HG03095 (cell line): ENCODE measurements around the gene ARL16.
"Not testable (repeated sequence)": the region's sequence is repeated elsewhere in the genome, so short reads cannot be mapped to it uniquely, and the experiment has no call there.

Experiments
- ATAC-seq: cut with Tn5 transposase; IDR thresholded peaks from one replicate; pipeline ENCODE4 v1.9.1; 2021; ENCODE audit warnings: moderate library complexity; ENCODE audit not compliant: unreplicated experiment

Gene ARL16

DNA sequence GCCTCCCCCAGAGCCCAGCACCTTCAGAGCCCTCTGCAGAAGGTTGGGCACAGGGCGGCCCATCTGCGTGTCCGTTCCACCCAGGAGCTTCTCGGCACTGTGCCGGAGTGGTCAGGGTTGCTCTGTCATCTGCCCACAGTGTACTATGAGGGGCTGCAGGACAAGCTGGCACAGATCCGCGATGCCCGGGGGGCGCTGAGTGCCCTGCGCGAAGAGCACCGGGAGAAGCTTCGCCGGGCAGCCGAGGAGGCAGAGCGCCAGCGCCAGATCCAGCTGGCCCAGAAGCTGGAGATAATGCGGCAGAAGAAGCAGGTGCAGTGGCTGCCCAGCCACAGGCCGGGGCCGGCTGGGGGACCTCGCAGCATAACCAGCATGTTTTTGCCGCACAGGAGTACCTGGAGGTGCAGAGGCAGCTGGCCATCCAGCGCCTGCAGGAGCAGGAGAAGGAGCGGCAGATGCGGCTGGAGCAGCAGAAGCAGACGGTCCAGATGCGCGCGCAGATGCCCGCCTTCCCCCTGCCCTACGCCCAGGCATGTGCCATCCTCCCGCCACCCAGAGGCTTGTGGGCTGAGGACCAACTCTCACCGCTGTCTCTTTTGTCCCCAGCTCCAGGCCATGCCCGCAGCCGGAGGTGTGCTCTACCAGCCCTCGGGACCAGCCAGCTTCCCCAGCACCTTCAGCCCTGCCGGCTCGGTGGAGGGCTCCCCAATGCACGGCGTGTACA lies 12.8 kb upstream of the ARL16 start:
- no peak for ATAC-seq

DNA sequence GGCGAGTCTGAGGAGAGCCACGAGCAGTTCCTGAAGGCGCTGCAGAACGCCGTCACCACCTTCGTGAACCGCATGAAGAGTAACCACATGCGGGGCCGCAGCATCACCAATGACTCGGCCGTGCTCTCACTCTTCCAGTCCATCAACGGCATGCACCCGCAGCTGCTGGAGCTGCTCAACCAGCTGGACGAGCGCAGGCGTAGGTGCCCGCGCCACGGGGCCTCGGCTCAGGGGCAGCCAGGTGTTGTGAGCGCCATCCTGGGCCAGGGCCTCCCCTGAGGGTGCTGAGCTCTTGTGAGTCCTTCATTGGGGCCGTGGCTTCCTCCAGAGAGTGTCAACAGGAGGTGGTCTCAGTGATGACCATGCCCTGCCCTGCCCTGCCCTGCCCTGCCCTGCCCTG lies 12.2 kb upstream of the ARL16 start:
- no peak for ATAC-seq

DNA sequence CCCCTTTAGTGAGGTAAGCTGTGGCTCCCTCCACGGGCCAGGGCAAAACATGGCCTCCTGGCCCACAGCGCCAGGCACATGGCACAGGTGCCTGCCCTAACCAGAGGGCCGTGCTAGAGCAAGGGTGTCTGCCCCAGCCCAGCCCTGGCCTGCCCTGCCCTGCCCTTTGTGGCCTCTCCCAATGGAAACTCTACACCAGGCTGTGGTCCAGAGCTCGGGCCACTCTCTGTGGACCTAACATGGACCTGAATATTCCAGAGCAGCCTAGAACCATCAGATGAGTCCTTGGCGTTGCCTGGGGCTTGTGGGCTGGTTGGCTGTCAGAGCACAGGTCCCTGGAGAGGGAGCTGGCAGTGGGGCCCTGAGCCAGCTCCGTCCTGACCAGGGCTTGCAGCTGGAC lies 11.6 kb upstream of the ARL16 start:
- no peak for ATAC-seq

DNA sequence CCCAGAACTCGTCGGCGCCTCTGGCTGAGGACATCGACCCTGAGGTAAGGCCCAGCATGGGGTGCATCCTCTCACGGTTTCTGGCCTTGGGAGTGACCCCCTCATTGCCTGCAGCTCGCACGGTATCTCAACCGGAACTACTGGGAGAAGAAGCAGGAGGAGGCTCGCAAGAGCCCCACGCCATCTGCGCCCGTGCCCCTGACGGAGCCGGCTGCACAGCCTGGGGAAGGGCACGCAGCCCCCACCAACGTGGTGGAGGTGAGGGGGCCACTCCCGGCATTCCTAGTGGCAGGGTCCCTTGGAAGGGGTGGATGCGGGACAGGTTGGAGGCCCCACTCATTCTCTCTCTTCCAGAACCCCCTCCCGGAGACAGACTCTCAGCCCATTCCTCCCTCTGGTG lies 11.2 kb upstream of the ARL16 start:
- no peak for ATAC-seq

DNA sequence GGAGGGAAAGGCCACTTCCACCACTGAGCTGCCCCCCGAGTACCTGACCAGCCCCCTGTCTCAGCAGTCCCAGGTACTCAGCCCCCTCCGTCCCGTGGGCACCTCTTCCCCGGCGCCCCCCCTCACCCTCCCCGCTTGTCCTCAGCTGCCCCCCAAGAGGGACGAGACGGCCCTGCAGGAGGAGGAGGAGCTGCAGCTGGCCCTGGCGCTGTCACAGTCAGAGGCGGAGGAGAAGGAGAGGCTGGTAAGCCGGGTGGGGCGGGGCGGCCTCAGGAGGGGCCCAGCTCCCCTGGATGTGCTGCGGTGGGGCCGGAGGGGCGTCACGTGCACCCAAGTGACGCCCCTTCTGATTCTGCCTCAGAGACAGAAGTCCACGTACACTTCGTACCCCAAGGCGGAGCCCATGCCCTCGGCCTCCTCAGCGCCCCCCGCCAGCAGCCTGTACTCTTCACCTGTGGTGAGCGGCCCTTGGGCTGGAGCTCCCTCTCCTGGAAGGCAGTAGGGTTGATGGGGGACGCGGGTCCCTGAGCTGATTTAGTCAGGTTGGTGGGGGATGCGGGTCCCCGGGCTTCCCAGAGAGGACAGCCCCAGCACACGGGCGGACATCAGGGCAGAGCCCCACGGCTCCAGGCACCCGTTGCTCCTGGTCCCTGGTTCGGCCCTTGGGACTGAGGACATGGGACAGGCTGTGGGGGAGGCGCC lies 10.1 kb upstream of the ARL16 start:
- ATAC-seq = no peak

DNA sequence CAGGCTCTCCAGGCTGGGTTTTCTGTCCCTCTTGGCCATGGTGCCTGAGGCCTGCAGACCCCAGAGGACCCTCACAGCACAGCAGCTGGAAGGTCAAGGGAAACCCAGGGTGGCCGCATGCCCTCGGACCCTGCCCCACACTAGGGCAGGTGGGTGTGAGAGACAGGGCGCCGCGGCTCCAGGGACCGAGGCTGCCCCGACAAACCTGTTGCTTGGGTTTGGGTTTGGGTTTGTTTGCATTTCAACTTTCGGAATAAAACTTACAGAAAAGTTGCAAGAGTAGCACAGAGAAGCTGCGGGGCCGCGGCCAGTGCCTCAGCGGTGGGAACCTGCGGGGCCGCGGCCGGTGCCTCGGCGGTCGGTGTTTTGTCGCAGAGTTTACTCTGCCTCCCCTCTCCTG lies 8.0 kb upstream of the ARL16 start:
- ATAC-seq = no peak

DNA sequence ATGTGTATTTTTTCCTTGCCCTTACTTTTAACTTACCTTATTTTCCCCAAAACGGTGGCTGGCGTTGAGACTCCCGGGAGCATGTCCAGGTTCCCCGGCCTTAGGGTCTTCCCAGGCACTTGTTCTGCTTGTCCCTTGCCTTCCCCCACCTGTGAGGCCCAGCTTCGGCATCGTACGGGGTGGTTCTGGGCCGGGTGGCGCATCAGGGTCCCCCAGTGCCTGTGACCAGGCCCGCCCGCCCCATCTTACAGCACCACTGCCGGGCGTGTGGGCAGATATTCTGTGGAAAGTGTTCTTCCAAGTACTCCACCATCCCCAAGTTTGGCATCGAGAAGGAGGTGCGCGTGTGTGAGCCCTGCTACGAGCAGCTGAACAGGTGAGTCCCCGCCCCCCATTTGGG lies 7.6 kb upstream of the ARL16 start:
- no peak for ATAC-seq

DNA sequence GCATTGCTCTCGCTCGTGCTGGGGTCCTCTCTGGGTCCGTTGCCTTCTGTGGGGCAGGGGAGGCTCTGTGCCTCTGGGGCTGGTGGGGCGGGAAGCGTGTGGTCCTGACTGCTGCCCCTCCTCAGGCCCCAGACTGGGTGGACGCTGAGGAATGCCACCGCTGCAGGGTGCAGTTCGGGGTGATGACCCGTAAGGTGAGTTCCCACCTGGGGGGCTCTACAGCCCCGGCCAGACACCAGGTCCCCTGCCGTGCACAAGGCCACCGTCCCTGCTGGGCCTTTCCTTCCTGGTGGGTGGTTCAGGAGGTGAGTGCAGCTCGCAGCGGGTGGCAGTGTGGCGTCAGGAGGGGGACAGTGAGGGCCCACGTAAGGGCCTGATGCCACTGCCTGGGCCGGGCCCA lies 7.0 kb upstream of the ARL16 start:
- ATAC-seq = no peak

DNA sequence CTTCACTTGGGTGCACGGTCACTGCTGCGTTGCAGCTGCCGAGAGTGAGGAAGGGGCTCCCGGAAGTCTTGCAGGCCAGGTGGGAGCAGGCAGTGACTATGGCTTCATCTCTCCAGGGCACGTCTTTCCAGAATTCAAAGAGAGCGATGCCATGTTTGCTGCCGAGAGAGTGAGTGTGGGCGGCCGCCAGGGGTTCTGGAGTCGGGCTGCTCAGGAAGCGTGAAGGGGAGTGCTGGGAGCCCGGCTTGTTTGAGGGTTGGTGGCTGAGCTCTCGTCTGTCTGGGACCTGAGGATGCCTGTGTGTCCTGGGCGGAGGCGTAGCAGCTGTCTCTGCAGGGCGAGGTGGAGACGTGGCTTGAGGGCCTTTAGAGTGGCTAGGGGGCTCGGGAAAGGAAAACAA lies 6.5 kb upstream of the ARL16 start:
- no peak for ATAC-seq

DNA sequence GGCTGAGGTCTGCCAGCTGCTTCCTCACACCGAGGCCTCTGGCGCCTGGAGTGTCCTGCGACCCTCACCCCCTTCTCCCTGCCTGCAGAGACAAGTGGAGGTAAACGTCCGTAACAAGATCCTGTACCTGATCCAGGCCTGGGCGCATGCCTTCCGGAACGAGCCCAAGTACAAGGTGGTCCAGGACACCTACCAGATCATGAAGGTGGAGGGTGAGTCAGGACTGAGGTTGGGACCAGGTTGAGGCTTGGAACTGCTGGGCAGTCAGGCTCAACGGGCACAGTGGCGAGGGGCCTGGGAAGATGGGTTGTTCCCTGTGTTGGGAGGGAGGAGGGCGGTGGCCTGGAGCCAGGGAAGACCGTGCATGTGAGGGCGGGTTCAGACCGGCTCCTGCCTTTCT lies 5.0 kb upstream of the ARL16 start:
- ATAC-seq = no peak

DNA sequence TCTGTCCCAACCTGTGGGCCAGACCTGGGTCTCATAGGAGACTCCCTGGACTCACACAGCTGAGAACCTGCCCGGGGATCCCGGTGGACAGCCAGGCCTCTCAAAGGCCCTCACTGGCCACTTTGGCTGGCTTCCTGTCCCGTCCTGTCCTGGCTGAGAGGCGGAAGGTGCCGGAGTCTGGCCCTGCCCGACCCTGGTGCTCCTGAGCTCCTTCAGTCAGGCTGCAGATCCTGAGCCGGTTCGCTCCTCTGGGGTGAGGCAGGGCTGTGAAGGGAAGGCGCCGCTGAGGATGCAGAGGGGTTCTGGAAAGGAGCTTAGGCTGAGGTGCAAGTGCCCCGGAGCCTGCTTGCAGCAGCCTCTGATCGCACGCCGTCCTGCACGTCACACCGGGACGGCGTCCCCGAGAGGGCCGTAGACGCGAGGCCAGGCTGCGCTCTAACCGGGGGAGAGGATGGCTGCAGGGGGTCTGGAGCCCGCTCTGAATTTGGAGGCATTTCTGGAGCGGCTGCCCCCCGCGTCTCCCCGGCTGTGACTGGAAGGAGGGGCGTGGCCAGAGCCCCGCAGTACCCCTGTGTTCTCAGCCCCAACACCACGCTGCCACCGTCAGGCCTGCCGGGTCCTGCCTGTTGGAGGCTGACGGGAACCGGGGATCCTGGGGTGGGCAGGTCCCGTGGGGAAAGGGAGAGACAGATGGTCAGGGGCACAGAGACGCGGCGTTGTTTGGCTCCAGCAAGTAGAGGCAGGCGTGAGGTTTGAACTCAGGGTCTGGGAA lies 4.4 kb upstream of the ARL16 start:
- no peak for ATAC-seq

DNA sequence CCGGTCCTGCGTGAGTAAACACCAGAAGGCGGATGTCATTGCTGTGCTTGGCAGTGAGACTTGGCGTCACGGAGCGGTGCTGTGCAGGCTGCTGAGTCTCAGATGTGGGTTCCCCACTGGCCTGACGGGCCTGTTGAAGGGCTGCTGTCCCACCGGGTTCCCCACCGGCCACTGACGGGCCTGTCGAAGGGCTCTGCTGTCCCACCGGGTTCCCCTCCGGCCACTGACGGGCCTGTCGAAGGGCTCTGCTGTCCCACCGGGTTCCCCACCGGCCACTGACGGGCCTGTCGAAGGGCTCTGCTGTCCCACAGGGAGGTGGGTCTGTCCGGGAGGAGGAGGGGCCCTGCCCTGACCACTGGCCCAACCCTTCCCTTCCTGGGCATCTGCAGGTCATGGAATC lies 3.0 kb upstream of the ARL16 start:
- no peak for ATAC-seq

DNA sequence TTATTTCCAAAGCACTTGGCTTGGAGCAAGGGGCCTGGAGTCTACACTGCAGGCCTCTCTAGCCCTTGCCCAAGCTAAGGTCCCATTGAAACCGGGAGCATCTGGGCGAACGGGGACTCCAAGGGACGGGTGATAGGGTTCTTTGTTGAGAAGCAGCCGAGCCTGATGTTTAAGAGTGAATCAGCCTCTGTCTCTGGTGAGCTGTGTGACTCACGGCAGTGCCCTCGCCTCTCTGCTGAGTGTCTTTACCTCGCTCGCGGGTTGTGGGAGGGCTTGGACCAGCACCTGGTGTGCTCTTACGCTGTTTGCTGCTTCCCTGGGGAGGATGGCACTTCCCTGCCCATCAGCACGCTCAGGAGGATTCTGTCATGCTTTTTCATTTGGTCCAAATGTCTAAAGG lies 1.5 kb upstream of the ARL16 start:
- ATAC-seq = no peak

DNA sequence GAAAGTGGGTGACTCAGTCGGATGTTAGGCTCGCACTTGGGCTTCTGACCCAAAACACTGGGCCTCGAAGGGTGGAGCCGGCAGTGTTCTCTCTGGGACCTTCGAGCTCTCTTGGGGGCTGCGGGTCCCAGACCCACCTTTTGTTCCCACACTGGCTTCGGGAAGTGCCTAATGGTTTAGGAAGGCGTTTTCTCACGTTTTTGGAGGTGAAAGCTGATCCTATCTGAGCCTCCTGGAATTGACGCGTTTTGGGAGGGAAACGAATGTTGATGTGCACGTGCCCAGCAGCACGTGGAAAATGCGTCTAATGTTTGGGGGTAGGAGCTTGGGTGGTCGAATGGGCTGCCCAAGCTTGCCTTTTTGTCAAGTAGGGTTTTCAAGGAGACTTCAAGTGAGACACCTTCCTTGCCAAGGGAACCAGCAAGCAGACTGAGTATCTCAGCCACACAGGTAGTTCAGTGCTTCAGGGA lies 880 bp upstream of the ARL16 start:
- no peak for ATAC-seq

DNA sequence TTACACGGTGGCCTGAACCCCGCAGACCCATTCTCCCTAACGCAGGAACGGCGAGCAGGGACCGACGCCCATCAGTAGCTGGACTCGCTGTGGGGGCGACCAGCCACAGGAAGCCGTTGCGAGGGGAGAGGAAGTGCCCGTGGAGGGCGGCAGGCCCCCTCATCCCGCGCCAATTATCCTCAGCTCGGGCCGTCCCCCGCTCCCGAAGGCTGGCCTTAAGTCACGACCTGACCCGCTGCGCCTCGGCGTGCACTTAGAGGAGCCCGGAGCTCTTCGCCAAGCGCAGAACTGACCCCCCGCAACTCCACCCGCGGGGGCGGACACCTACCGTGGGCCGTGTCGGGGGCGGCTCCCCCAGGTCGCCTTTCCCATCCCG lies 401 bp downstream of the ARL16 start:
- ATAC-seq = peak; percentile 4

DNA sequence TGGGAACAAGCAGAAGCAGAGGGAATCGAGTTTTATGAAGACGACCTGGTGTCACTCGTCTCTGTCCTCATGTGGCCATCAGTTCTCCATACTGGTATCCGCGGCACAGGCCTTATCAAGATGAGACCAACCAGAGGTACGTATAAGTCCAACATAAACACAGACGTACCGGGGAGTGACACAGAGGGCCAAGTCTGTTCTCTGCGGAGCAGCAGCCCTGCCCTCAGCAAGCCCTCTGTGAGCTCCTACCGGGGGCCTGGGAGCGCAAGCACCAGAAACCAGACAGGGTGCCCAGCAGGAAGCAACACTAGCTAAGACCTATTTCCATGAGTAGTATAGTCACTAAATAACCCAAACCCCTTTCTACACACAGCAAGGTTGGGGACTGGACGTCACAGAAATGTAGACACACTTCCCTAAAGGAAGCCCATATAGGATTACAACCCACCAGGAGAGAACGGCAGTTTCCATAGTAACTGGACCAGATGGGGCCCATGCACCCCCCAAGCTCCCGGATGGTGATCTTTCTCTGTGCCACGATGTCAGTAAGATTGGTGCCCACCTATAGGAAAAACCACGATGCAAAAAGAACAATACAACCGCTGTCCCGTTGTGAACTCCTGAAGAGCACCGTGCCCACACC lies 911 bp downstream of the ARL16 start:
- ATAC-seq = no peak

DNA sequence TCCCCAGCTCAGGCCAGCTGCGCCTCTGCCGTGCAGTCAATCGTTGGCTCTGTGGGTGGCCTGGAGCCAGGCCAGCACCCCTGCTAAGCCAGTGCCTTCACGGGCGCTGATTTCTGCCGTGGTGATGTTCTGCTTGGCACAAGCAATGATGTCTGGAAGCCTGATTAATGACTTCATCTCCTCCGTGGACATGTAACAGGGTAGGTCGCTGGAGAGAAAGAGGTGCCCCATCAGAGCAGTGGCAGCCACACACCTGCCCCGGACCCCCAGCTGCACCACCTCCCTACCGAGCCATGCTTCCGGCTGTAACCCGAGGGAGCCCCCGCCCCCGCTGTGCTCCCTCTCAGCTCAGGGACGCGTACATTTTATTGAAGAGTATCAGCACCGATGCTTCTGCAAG lies 1.9 kb downstream of the ARL16 start:
- no peak for ATAC-seq

DNA sequence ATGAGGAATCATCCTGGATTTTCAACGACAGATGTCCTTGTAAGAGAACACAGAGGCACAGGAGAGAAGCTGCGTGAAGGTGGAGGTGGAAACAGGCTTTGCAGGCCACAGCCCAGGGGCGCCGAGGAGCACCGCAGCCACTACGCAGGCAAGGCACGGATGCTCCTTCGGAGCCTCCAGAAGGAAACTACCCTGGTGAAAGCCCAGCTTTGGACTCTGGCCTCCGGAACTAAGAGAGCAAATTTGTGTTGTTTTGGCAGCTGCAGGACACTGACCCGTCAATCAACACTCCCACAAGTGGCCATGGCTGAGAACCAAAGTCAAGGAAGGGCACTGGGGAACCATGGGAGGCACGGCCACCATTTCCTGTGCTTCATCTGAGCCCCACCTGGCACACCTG lies 3.4 kb downstream of the ARL16 start:
- ATAC-seq = no peak

DNA sequence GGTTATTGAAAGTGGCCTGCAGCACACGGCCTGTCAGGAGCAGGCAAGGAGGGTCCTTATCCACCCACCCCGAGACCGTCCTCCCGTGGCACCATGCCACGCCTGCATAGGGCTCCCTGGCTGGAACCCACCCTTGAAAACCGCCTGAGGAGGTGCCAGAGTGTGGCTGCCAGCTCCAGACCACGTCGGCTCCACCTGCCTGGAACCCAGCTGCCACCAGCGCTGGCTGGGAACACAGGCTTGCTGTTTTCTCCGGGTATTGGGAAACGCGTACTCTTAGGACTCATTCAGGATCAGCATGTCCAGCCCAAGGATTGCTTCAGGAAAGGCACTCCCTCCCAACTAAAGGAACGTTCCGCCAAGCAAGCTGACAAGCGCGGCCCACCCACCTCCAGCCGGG lies 6.7 kb downstream of the ARL16 start:
- ATAC-seq = no peak

DNA sequence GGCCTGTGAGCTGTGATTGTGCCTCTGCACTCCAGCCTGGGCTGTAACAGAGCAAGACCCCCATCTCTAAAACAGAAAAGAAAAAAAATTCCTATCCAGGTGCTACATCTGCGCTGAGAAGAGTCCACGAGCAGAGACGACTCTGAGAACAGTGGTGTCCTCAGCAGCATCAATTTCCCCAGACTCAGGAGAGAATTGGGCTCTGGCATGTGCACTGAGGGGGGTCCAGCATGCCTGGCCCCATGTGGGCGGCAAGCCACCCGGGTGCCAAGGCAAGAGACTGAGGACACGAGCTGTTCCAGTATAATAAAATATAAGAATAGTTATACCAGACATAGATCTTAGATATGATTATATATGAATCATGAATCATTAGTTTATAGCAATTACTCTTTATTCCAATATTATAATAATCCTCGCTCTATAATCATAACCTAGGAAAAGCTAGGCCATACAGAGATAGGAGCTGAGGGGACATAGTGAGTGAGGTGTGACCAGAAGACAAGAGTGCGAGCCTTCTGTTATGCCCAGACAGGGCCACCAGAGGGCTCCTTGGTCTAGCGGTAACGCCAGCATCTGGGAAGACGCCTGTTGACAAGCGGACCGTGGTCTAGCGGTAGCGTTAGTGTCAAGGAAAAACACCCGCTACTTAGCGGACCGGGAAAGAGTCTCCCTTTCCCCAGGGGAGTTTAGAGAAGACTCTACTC lies 7.9 kb downstream of the ARL16 start:
- not testable (repeated sequence) for ATAC-seq
